PFSK-1 (cell line): Measurements from ENCODE around the gene FUT6.

Experiments
- FOXP2 ChIP-seq: optimal IDR thresholded peaks from 2 replicates; pipeline ENCODE3; 2011; ENCODE audit warnings: borderline replicate concordance, control low read depth, inconsistent platforms; ENCODE audit not compliant: insufficient read depth; ENCODE audit errors: extremely low read length, extremely low read depth
- POLR2AphosphoS5 ChIP-seq: IDR thresholded peaks from 2 replicates; pipeline ENCODE4 v1.6.1; 2012; ENCODE audit warnings: low read depth, mild to moderate bottlenecking, control low read depth, low read length, moderate library complexity
- SIN3A ChIP-seq: IDR thresholded peaks from 2 replicates; pipeline ENCODE4 v1.6.1; 2012; ENCODE audit warnings: mild to moderate bottlenecking, low read length, moderate library complexity, borderline replicate concordance; ENCODE audit not compliant: insufficient read depth
- TAF1 ChIP-seq: IDR thresholded peaks from 2 replicates; pipeline ENCODE4 v1.6.1; 2012; ENCODE audit warnings: low read length, control low read depth, borderline replicate concordance; ENCODE audit not compliant: insufficient read depth
- TF ChIP-seq, protein P1 (sequence below), 2 experiments: IDR thresholded peaks; 2 replicates each; pipeline versions ENCODE4 v1.6.1 to v1.8.0; 2011 to 2012; ENCODE audit warnings: low read depth in 2 of 2, low read length in 2 of 2, control low read depth in 1 of 2, inconsistent platforms in 1 of 2, mild to moderate bottlenecking in 1 of 2, moderate library complexity in 1 of 2; ENCODE audit not compliant: insufficient read depth in 1 of 2

Gene FUT6

DNA sequence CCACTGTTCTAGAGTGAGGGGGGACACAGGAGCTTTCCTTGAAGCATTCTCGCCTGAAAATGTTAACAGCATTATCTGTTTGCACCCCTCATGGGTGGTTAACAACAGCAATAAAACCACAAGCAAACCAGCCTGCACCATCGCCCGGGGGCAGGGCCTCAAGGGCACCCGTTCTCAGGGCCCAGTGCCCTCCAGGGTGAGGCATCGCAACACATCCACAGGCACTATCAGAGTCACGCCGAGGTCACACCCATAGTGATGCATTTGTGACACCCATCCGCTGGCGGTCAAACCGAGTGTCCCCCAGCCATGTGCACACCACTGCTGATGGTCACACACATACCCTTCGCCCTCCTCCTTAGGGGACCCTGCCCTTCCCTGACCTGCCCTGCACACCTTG lies 26.3 kb upstream of the FUT6 start:
- TF ChIP-seq SIN3A (no peak), TAF1 (no peak), FOXP2 (no peak), POLR2AphosphoS5 (no peak)
- TF ChIP-seq, protein P1, sequence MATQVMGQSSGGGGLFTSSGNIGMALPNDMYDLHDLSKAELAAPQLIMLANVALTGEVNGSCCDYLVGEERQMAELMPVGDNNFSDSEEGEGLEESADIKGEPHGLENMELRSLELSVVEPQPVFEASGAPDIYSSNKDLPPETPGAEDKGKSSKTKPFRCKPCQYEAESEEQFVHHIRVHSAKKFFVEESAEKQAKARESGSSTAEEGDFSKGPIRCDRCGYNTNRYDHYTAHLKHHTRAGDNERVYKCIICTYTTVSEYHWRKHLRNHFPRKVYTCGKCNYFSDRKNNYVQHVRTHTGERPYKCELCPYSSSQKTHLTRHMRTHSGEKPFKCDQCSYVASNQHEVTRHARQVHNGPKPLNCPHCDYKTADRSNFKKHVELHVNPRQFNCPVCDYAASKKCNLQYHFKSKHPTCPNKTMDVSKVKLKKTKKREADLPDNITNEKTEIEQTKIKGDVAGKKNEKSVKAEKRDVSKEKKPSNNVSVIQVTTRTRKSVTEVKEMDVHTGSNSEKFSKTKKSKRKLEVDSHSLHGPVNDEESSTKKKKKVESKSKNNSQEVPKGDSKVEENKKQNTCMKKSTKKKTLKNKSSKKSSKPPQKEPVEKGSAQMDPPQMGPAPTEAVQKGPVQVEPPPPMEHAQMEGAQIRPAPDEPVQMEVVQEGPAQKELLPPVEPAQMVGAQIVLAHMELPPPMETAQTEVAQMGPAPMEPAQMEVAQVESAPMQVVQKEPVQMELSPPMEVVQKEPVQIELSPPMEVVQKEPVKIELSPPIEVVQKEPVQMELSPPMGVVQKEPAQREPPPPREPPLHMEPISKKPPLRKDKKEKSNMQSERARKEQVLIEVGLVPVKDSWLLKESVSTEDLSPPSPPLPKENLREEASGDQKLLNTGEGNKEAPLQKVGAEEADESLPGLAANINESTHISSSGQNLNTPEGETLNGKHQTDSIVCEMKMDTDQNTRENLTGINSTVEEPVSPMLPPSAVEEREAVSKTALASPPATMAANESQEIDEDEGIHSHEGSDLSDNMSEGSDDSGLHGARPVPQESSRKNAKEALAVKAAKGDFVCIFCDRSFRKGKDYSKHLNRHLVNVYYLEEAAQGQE (IDR thresholded peaks at IDR 0.05; ENCODE audit: insufficient read depth in 1 of 2, low read depth in 2 of 2, low read length in 2 of 2): no peak

GRCh38 chr19:5864725-5865486 lies 25.4 kb upstream of the FUT6 start:
- TF ChIP-seq POLR2AphosphoS5: no peak

DNA sequence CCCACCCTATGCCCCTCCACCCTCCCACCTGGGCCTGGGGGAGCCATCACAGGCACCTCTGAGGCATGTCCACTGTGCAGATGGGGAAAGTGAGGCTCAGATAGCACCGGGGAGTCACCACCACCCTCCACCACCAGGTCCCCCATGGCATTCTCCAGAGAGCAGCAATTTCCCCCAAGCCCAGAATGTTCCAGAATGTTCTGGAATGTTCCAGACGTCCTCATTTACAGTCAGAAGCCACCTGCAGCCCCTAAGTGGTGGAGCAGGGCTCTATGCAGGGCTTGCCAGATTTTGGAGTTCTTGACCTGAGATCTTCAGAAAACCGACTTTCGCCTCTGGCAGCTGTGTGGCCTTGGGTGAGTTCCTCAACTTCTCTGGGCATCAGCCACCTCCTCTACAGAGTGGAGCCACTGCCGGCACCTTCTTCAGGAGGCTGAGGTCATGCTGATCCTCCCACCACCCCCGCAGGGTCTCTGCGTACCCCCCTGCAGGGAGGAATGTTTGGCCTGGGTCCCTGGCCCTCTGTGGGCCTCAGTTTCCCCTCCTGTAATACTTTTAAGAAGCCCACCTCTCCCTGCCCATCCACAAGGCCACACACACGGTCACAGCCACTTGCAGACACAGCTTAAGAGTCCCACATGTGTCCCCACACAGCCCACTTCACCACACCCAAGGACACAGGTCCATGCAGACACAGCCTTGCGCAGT lies 24.7 kb upstream of the FUT6 start:
- TF ChIP-seq, protein P1 (IDR thresholded peaks at IDR 0.05; ENCODE audit: insufficient read depth in 1 of 2, low read depth in 2 of 2, low read length in 2 of 2): no peak
- no peak for TF ChIP-seq TAF1
- TF ChIP-seq SIN3A: no peak
- TF ChIP-seq FOXP2: no peak
- no peak for TF ChIP-seq POLR2AphosphoS5

DNA sequence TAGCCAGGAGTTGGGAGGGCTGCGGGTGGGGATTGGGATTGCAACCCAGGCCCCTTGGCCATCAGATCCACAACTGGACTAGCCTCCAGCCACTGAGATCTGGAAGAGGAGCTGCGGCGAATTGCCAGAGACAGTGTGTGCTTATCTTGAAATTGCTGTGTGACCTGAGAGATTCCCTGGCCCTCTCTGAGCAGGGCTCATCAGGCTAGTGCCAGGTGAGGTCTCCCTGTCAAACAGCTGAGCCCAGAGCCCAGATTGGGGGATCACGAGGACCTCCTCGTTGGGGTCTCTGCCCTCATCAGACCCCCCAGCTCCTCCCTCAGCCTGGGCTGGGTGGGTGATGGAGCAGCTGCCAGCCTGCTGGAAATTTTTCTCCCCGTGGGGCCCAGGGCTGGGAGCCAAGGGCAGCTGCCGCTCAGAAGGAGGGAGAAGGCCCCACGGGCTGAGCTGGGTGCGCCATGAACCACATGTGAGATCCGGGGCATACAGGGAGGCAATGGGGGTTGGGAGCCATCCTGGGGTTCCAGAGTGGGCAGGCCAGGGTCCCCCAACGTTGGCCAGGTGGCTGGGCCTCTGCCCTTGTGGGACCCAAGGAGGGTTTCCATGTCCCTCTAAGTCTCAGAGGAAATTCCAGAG lies 23.6 kb upstream of the FUT6 start:
- TF ChIP-seq TAF1: no peak
- no peak for TF ChIP-seq POLR2AphosphoS5
- TF ChIP-seq, protein P1 (IDR thresholded peaks at IDR 0.05; ENCODE audit: insufficient read depth in 1 of 2, low read depth in 2 of 2, low read length in 2 of 2): no peak
- no peak for TF ChIP-seq FOXP2
- TF ChIP-seq SIN3A: no peak

DNA sequence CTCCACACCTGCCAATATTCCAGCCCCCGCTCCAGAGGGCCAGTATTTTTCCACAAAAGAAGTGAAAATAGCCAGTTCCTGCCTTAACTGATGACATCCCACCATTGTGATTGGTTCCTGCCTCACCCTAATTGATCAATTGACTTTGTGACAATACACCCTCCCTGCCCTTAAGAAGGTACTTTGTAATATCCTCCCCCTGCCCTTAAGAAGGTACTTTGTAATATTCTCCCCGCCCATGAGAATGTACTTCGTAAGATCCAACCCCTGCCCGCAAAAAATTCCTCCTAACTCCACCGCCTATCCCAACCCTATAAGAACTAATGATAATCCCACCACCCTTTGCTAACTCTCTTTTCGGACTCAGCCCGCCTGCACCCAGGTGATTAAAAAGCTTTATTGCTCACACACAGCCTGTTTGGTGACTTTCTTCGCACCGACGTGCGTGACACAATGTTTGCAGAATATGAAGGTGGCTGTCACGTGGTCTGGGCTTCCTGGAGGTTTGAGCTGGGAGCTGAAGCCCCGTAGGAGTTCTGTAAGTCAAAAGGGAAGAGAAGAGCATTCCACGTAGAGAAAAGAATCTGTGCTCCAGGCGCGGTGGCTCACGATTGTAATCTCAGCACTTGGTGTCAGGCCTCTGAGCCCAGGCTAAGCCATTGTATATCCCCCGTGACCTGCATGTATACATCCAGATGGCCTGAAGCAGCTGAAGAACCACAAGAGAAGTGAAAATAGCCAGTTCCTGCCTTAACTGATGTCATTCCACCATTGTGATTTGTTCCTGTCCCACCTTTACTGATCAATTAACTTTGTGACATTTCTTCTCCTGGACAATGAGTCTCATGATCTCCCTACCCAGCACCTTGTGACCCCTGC lies 17.9 kb upstream of the FUT6 start:
- TF ChIP-seq TAF1 (no peak), SIN3A (no peak), POLR2AphosphoS5 (no peak), FOXP2 (no peak)
- TF ChIP-seq, protein P1 (IDR thresholded peaks at IDR 0.05; ENCODE audit: insufficient read depth in 1 of 2, low read depth in 2 of 2, low read length in 2 of 2): no peak
